Type B pancreatic cell (in vitro differentiated cells): ENCODE results near the gene RBFA. TPM values are rescaled to one million over a fixed set of nuclear protein-coding genes. Genes with fewer than 3 reads are reported as not detected.
"Not testable (repeated sequence)": the region's sequence is repeated elsewhere in the genome, so short reads cannot be mapped to it uniquely, and the experiment has no call there.

Source experiments
- DNase-seq: peaks from one replicate; pipeline ENCODE4 v3.0.0; 2021; ENCODE audit warnings: mixed read lengths; ENCODE audit not compliant: unreplicated experiment; ENCODE audit errors: extremely low spot score
- H3K27ac Mint-ChIP-seq: 2 replicates; pipeline ENCODE4 v1.8.0; 2021; ENCODE audit warnings: mild to moderate bottlenecking, mixed read lengths
- H3K27me3 Mint-ChIP-seq: 2 replicates; pipeline ENCODE4 v1.8.0; 2021; ENCODE audit warnings: mixed read lengths
- H3K36me3 Mint-ChIP-seq: 2 replicates; pipeline ENCODE4 v1.8.0; 2021; ENCODE audit warnings: mixed read lengths
- H3K4me1 Mint-ChIP-seq: one replicate; pipeline ENCODE4 v1.8.0; 2021; ENCODE audit warnings: mixed read lengths; ENCODE audit not compliant: unreplicated experiment
- H3K4me3 Mint-ChIP-seq: 2 replicates; pipeline ENCODE4 v1.8.0; 2021; ENCODE audit warnings: mild to moderate bottlenecking, mixed read lengths
- H3K9me3 Mint-ChIP-seq: 2 replicates; pipeline ENCODE4 v1.8.0; 2021; ENCODE audit warnings: mixed read lengths
- CTCF ChIP-seq: fragments of 200-600 bp; sonication (generic); conservative IDR thresholded peaks from 2 replicates; pipeline ENCODE4 v1.5.0; 2021; ENCODE audit warnings: antibody characterized with exemption, mild to moderate bottlenecking
- total RNA-seq: library from RNA; stranded (reverse); gene quantifications from 2 replicates; pipeline ENCODE4 v1.2.1, GENCODE V29; 2021; ENCODE audit warnings: low replicate concordance

RBFA gene
- total RNA-seq, 1 donor from 2014 or later = 37.8 TPM

GRCh38 chr18:80002468-80002867, 31.8 kb upstream of the RBFA start:
- no peaks in the 10 kb centered on the region for H3K27me3 Mint-ChIP-seq
- H3K4me3 Mint-ChIP-seq = no peak overlapping the region
- TF ChIP-seq CTCF = no peak
- H3K36me3 Mint-ChIP-seq = peaks cover 7% of the 10 kb centered on the region
- no peak overlapping the region for H3K27ac Mint-ChIP-seq
- peaks cover 13% of the 10 kb centered on the region for H3K9me3 Mint-ChIP-seq
- no peak for DNase-seq
- H3K4me1 Mint-ChIP-seq = no peaks in the 10 kb centered on the region

GRCh38 chr18:80004600-80005342, 29.5 kb upstream of the RBFA start:
- peaks cover 11% of the 10 kb centered on the region for H3K9me3 Mint-ChIP-seq
- H3K4me3 Mint-ChIP-seq = no peak overlapping the region
- H3K27ac Mint-ChIP-seq = no peak overlapping the region
- DNase-seq = no peak
- H3K36me3 Mint-ChIP-seq = peaks cover 11% of the 10 kb centered on the region
- H3K4me1 Mint-ChIP-seq = no peaks in the 10 kb centered on the region
- TF ChIP-seq CTCF = no peak
- no peaks in the 10 kb centered on the region for H3K27me3 Mint-ChIP-seq

- no peak overlapping the region for H3K27ac Mint-ChIP-seq
- H3K27me3 Mint-ChIP-seq = no peaks in the 10 kb centered on the region
- peaks cover 5% of the 10 kb centered on the region for H3K36me3 Mint-ChIP-seq
- no peaks in the 10 kb centered on the region for H3K4me1 Mint-ChIP-seq
- no peak for TF ChIP-seq CTCF
- DNase-seq = no peak
- H3K4me3 Mint-ChIP-seq = no peak overlapping the region
- H3K9me3 Mint-ChIP-seq = peaks cover 5% of the 10 kb centered on the region
Measured at GRCh38 chr18:80006724-80007123, 27.5 kb upstream of the RBFA start.

GRCh38 chr18:80009661-80010550, 24.3 kb upstream of the RBFA start:
- Mint-ChIP-seq H3K27ac (no peak overlapping the region), H3K4me3 (no peak overlapping the region), H3K4me1 (no peaks in the 10 kb centered on the region), H3K27me3 (no peaks in the 10 kb centered on the region), H3K9me3 (peaks cover 9% of the 10 kb centered on the region), H3K36me3 (peaks cover 5% of the 10 kb centered on the region)
- DNase-seq = no peak
- no peak for TF ChIP-seq CTCF

- no peak for DNase-seq
- H3K36me3 Mint-ChIP-seq = peaks cover 5% of the 10 kb centered on the region
- no peaks in the 10 kb centered on the region for H3K27me3 Mint-ChIP-seq
- no peak overlapping the region for H3K4me3 Mint-ChIP-seq
- TF ChIP-seq CTCF = no peak
- no peak overlapping the region for H3K27ac Mint-ChIP-seq
- no peaks in the 10 kb centered on the region for H3K4me1 Mint-ChIP-seq
- H3K9me3 Mint-ChIP-seq = peaks cover 9% of the 10 kb centered on the region
Measured at GRCh38 chr18:80010551-80010906, 23.7 kb upstream of the RBFA start.

GRCh38 chr18:80011496-80012137, 22.6 kb upstream of the RBFA start:
- not testable (repeated sequence) for H3K4me1 Mint-ChIP-seq, H3K27me3 Mint-ChIP-seq, H3K36me3 Mint-ChIP-seq, H3K4me3 Mint-ChIP-seq, H3K27ac Mint-ChIP-seq, DNase-seq, H3K9me3 Mint-ChIP-seq
